ENCODE measurements around the gene CNP. TPM values are rescaled to one million over a fixed set of nuclear protein-coding genes. Genes with fewer than 3 reads are reported as not detected.
"Not testable (repeated sequence)": the region's sequence is repeated elsewhere in the genome, so short reads cannot be mapped to it uniquely, and the experiment has no call there.

The CNP gene
- total RNA-seq, 4 donors from 2014 or later = 32.6 to 133 (median 54.2) TPM

GRCh38 chr17:42010898-42011516 lies 44.4 kb downstream of the CNP start:
- Histone ChIP-seq H3K27me3 (no peaks in the 10 kb centered on the region), H3K4me3 (no peak overlapping the region), H3K36me3 (no peaks in the 10 kb centered on the region), H3K9me3 (no peaks in the 10 kb centered on the region), H3K27ac (no peak overlapping the region), H3K4me1 (peaks cover 11 to 64% (median 36%) of the 10 kb centered on the region in 4 donors)
- WGBS, 2 donors (ENCODE audit: low coverage in 1 of 2) = 93 to 95% methylated on average over 3 of the region's 3 CpGs
- no peak for TF ChIP-seq EP300 (IDR thresholded peaks at IDR 0.05; ENCODE audit: low read depth)
- TF ChIP-seq, protein P1, sequence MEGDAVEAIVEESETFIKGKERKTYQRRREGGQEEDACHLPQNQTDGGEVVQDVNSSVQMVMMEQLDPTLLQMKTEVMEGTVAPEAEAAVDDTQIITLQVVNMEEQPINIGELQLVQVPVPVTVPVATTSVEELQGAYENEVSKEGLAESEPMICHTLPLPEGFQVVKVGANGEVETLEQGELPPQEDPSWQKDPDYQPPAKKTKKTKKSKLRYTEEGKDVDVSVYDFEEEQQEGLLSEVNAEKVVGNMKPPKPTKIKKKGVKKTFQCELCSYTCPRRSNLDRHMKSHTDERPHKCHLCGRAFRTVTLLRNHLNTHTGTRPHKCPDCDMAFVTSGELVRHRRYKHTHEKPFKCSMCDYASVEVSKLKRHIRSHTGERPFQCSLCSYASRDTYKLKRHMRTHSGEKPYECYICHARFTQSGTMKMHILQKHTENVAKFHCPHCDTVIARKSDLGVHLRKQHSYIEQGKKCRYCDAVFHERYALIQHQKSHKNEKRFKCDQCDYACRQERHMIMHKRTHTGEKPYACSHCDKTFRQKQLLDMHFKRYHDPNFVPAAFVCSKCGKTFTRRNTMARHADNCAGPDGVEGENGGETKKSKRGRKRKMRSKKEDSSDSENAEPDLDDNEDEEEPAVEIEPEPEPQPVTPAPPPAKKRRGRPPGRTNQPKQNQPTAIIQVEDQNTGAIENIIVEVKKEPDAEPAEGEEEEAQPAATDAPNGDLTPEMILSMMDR (IDR thresholded peaks at IDR 0.05) = no peak
- no peak for TF ChIP-seq POLR2AphosphoS5 (IDR thresholded peaks at IDR 0.05)
- TF ChIP-seq POLR2A (IDR thresholded peaks at IDR 0.05) = no peak
- in situ Hi-C loops (cut with MboI; ENCODE audit: low pct_ligation_motif_present in 1 of 4, low pct_unique_long_range_greater_than_20kb in 1 of 4, low sequenced_read_pairs in 3 of 4) (no loop called here), intact Hi-C loops (cut with DNase I; ENCODE audit: low total_unique reads) (loop anchor here (10.0 kb wide), 1 partner anchor 46 kb away; the partner anchor contains the start of gene CNP)
- no peak for DNase-seq

- peaks cover 15 to 65% (median 40%) of the 10 kb centered on the region in 4 donors for H3K4me1 ChIP-seq
- DNase-seq; H3K9me3 ChIP-seq; H3K36me3 ChIP-seq; in situ Hi-C loops (cut with MboI; ENCODE audit: low pct_ligation_motif_present in 1 of 4, low pct_unique_long_range_greater_than_20kb in 1 of 4, low sequenced_read_pairs in 3 of 4); H3K4me3 ChIP-seq; H3K27ac ChIP-seq; H3K27me3 ChIP-seq: not testable (repeated sequence)
- intact Hi-C loops (cut with DNase I; ENCODE audit: low total_unique reads) = loop anchor here (10.0 kb wide), 1 partner anchor 48 kb away; the partner anchor contains the start of gene CNP
- WGBS, 2 donors (ENCODE audit: low coverage in 1 of 2) = 79 to 92% methylated on average over 3 to 4 of the region's 4 CpGs
Measured at GRCh38 chr17:42012363-42012762, 45.8 kb downstream of the CNP start.

DNA sequence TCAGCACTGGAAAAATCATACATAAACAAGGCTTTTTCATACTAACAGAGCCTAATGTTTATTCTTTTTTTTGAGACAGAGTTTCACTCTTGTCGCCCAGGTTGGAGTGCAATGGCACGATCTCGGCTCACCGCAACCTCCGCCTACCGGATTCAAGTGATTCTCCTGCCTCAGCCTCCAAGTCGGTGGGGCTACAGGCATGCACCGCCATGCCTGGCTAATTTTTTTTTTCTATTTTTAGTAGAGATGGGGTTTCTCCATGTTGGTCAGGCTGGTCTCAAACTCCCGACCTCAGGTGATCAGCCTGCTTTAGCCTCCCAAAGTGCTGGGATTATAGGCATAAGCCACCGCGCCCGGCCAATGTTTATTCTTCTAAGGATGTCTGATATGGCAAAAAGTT lies 47.1 kb downstream of the CNP start:
- intact Hi-C loops (cut with DNase I; ENCODE audit: low total_unique reads) = loop anchor here (10.0 kb wide), 1 partner anchor 49 kb away; the partner anchor contains the start of gene CNP
- H3K9me3 ChIP-seq; H3K27me3 ChIP-seq; H3K27ac ChIP-seq; H3K36me3 ChIP-seq; in situ Hi-C loops (cut with MboI; ENCODE audit: low pct_ligation_motif_present in 1 of 4, low pct_unique_long_range_greater_than_20kb in 1 of 4, low sequenced_read_pairs in 3 of 4); DNase-seq; H3K4me3 ChIP-seq: not testable (repeated sequence)
- peaks cover 19 to 73% (median 49%) of the 10 kb centered on the region in 4 donors for H3K4me1 ChIP-seq
- WGBS, 2 donors (ENCODE audit: low coverage in 1 of 2) = 89 to 91% methylated on average over 10 to 12 of the region's 12 CpGs

DNA sequence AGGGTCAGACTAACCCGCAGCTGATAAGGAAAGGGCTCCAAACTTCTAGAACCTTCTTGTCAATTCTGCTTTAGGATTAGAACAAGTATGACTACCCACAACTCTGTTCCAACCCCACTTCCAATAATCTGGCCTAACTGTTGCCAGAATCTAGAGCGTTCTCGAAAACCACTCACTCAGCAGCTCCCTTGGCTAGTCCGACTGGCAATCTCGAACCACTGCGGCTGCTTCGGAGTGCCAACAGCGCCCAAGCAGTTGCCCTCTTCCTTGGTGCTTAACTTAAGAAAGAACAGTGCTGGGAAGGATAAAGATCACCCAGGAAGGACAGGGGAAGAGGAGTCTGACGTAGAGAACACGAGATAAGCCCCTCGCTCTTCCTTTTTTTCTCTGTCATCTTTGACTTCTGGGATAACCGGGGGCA lies 49.8 kb downstream of the CNP start:
- DNase-seq = no peak
- no peaks in the 10 kb centered on the region for H3K9me3 ChIP-seq
- peaks cover 28 to 69% (median 53%) of the 10 kb centered on the region in 4 donors for H3K4me1 ChIP-seq
- no peaks in the 10 kb centered on the region for H3K36me3 ChIP-seq
- no peak for TF ChIP-seq POLR2AphosphoS5 (IDR thresholded peaks at IDR 0.05)
- no peak for TF ChIP-seq POLR2A (IDR thresholded peaks at IDR 0.05)
- TF ChIP-seq, protein P1 (IDR thresholded peaks at IDR 0.05) = no peak
- TF ChIP-seq EP300 (IDR thresholded peaks at IDR 0.05; ENCODE audit: low read depth) = no peak
- intact Hi-C loops (cut with DNase I; ENCODE audit: low total_unique reads) = loop anchor here (10.0 kb wide), 1 partner anchor 52 kb away; the partner anchor contains the start of gene CNP
- 1 to 20% methylated on average over 3 to 12 of the region's 12 CpGs for WGBS, 2 donors (ENCODE audit: low coverage in 1 of 2)
- peak overlapping the region; percentile 81 to 92 (median 86) for H3K4me3 ChIP-seq
- in situ Hi-C loops (cut with MboI; ENCODE audit: low pct_ligation_motif_present in 1 of 4, low pct_unique_long_range_greater_than_20kb in 1 of 4, low sequenced_read_pairs in 3 of 4) = no loop called here
- no peaks in the 10 kb centered on the region for H3K27me3 ChIP-seq
- H3K27ac ChIP-seq = peak overlapping the region; percentile 90 to 95 (median 92)

- Histone ChIP-seq H3K4me3 (peak within 1 kb of the TSS; percentile 81 to 92 (median 86)), H3K27ac (peak within 1 kb of the TSS; percentile 90 to 95 (median 92)), H3K9me3 (no peaks in the 10 kb centered on the region), H3K4me1 (peaks cover 28 to 65% (median 52%) of the 10 kb centered on the region in 4 donors), H3K36me3 (peaks cover 0 to under 1% (median 0%) of the 10 kb centered on the region in 4 donors), H3K27me3 (no peaks in the 10 kb centered on the region)
- 0% methylated on average over 11 to 61 of the region's 70 CpGs for WGBS, 2 donors (ENCODE audit: low coverage in 1 of 2)
- intact Hi-C loops (cut with DNase I; ENCODE audit: low total_unique reads) (loop anchor here (10.0 kb wide), 1 partner anchor 52 kb away; the partner anchor contains the start of gene CNP), in situ Hi-C loops (cut with MboI; ENCODE audit: low pct_ligation_motif_present in 1 of 4, low pct_unique_long_range_greater_than_20kb in 1 of 4, low sequenced_read_pairs in 3 of 4) (no loop called here)
- peak; percentile 91 for DNase-seq
- TF ChIP-seq, protein P1 (IDR thresholded peaks at IDR 0.05) = no peak
- peak; percentile 31 to 88 (median 83) for TF ChIP-seq POLR2AphosphoS5 (IDR thresholded peaks at IDR 0.05)
- peak; percentile 81 for TF ChIP-seq POLR2A (IDR thresholded peaks at IDR 0.05)
- no peak for TF ChIP-seq EP300 (IDR thresholded peaks at IDR 0.05; ENCODE audit: low read depth)
Measured at GRCh38 chr17:42016941-42017865, 50.6 kb downstream of the CNP start, which contains the start of gene DNAJC7. Gene DNAJC7, minus strand, starts transcription at chr17:42017439. Its CDS starts 23 bp downstream, at chr17:42017416.
